Endothelial cell of umbilical vein (primary cell): ENCODE measurements around the gene SPPL2B. TPM values are rescaled to one million over a fixed set of nuclear protein-coding genes. Genes with fewer than 3 reads are reported as not detected.

Experiments
- BruUV-seq: library from RNA; stranded (reverse); fragments of 400-500 nt; replicated peaks from 2 replicates; lab custom pipeline; 2021; lab: Mats Ljungman, UMichigan
- CTCF ChIA-PET: fragments of 300-600, 350-600 bp; sonication (Branson Sonifier 250); formaldehyde crosslinking; loops from one replicate; lab custom pipeline; 2021; ENCODE audit warnings: antibody characterized with exemption, inconsistent platforms; lab: Charles Lee
- POLR2A ChIA-PET: fragments of 300-600, 350-600 bp; sonication (Branson Sonifier 250); formaldehyde crosslinking; loops from one replicate; lab custom pipeline; 2021; ENCODE audit warnings: antibody characterized with exemption, inconsistent platforms; lab: Charles Lee
- DNase-seq: peaks from one replicate; pipeline ENCODE4 v3.0.0-alpha.2; 2011; ENCODE audit warnings: low read depth, low spot score
- FAIRE-seq: peaks from 2 replicates; lab custom pipeline; 2011; peaks lifted over from hg19 to GRCh38; lab: Jason Lieb, UNC
- H2AFZ ChIP-seq: 2 replicates; pipeline ENCODE4 v1.6.0; 2012; ENCODE audit warnings: low read depth, low read length, control low read depth, inconsistent platforms
- H3K27ac ChIP-seq: 2 replicates; pipeline ENCODE4 v1.5.1; 2011; ENCODE audit warnings: low read depth, mild to moderate bottlenecking, control low read depth, low read length, moderate library complexity; ENCODE audit not compliant: insufficient read depth
- H3K27me3 ChIP-seq, 2 experiments: 2 replicates each; pipeline versions ENCODE4 v1.6.0 to v1.6.1; 2011; ENCODE audit warnings: low read length in 2 of 2, mixed read lengths in 1 of 2; ENCODE audit not compliant: control insufficient read depth in 2 of 2, insufficient read depth in 2 of 2
- H3K36me3 ChIP-seq, 2 experiments: 2 replicates in 1 of 2; 3 replicates in 1 of 2; pipeline ENCODE4 v1.5.1; 2011; ENCODE audit warnings: low read length in 2 of 2, mild to moderate bottlenecking in 1 of 2, moderate library complexity in 1 of 2; ENCODE audit not compliant: control insufficient read depth in 2 of 2, insufficient read depth in 2 of 2; ENCODE audit errors: extremely low read depth in 1 of 2
- H3K4me1 ChIP-seq: 3 replicates; pipeline ENCODE4 v1.5.1; 2011; ENCODE audit warnings: mild to moderate bottlenecking, low read length; ENCODE audit not compliant: control insufficient read depth, insufficient read depth; ENCODE audit errors: extremely low read depth
- H3K4me2 ChIP-seq: 2 replicates; pipeline ENCODE4 v1.6.1; 2011; ENCODE audit warnings: low read length, control low read depth, mixed read lengths; ENCODE audit not compliant: insufficient read depth
- H3K4me3 ChIP-seq, 3 experiments: fragments of 200-600 bp in 1 of 3; sonication (generic), shearing (Covaris generic) in 1 of 3; replicated peaks in 1 of 3; 2 replicates each; pipeline ENCODE4 v1.5.1; 2011 to 2016; ENCODE audit warnings: control low read depth in 3 of 3, low read length in 3 of 3, mild to moderate bottlenecking in 2 of 3, inconsistent platforms in 1 of 3, low read depth in 1 of 3, moderate library complexity in 1 of 3; ENCODE audit not compliant: insufficient read depth in 1 of 3
- H3K79me2 ChIP-seq: 2 replicates; pipeline ENCODE4 v1.6.0; 2012; ENCODE audit warnings: low read length, inconsistent platforms; ENCODE audit not compliant: control insufficient read depth, insufficient read depth
- H3K9ac ChIP-seq: replicated peaks from 2 replicates; pipeline ENCODE3; 2011; ENCODE audit warnings: low read length, control low read depth; ENCODE audit not compliant: insufficient read depth; ENCODE audit errors: extremely low read depth
- H3K9me1 ChIP-seq: replicated peaks from 3 replicates; pipeline ENCODE4 v1.6.0; 2011; ENCODE audit warnings: mild to moderate bottlenecking, low read length; ENCODE audit not compliant: control insufficient read depth, insufficient read depth; ENCODE audit errors: extremely low read depth
- H3K9me3 ChIP-seq: replicated peaks from 2 replicates; pipeline ENCODE4 v1.5.1; 2012; ENCODE audit warnings: low read length, inconsistent platforms; ENCODE audit not compliant: control insufficient read depth, insufficient read depth
- H4K20me1 ChIP-seq: replicated peaks from 2 replicates; pipeline ENCODE3; 2011; ENCODE audit warnings: mild to moderate bottlenecking, low read length; ENCODE audit not compliant: control insufficient read depth, insufficient read depth; ENCODE audit errors: extremely low read depth
- EZH2 ChIP-seq: IDR thresholded peaks from 2 replicates; pipeline ENCODE4 v1.6.1; 2012; ENCODE audit warnings: borderline replicate concordance, low read depth, mild to moderate bottlenecking, moderate library complexity, low read length, inconsistent platforms; ENCODE audit not compliant: severe bottlenecking
- FOS ChIP-seq: IDR thresholded peaks from 2 replicates; pipeline ENCODE4 v1.6.1; 2011; ENCODE audit warnings: mild to moderate bottlenecking, low read length, moderate library complexity, borderline replicate concordance; ENCODE audit not compliant: insufficient read depth
- GATA2 ChIP-seq: IDR thresholded peaks from 2 replicates; pipeline ENCODE4 v1.7.0; 2011; ENCODE audit warnings: low read depth, mild to moderate bottlenecking, moderate library complexity, mixed read lengths, low read length; ENCODE audit not compliant: insufficient read length, insufficient read depth
- JUN ChIP-seq: IDR thresholded peaks from 2 replicates; pipeline ENCODE4 v1.6.1; 2011; ENCODE audit warnings: borderline replicate concordance, low read depth; ENCODE audit not compliant: insufficient read length, insufficient read depth
- MYC ChIP-seq: IDR thresholded peaks from one replicate; pipeline ENCODE4 v1.6.1; 2011; ENCODE audit warnings: mild to moderate bottlenecking, low read depth, low read length
- POLR2A ChIP-seq: IDR thresholded peaks from 2 replicates; pipeline ENCODE4 v1.6.1; 2012; ENCODE audit warnings: low read depth, mild to moderate bottlenecking, control low read depth, low read length
- POLR2AphosphoS5 ChIP-seq: IDR thresholded peaks from 2 replicates; pipeline ENCODE4 v1.6.1; 2012; ENCODE audit warnings: low read depth, mild to moderate bottlenecking, control low read depth, low read length, moderate library complexity; ENCODE audit not compliant: insufficient read depth
- dilution Hi-C: fragments of 300-500 bp; cut with MboI; formaldehyde crosslinking; loops from one replicate; pipeline ENCODE4 v1.15.0; 2019; ENCODE audit warnings: low sequenced_read_pairs; ENCODE audit not compliant: extremely low pct_ligation_motif_present
- intact Hi-C: fragments of 100-400 bp; cut with micrococcal nuclease; formaldehyde crosslinking; loops from one replicate; pipeline ENCODE4 v1.10.0; 2022
- polyA plus RNA-seq, 4 experiments: library from polyadenylated mRNA; depleted of rRNA in 3 of 4; stranded (reverse) in 3 of 4; unstranded in 1 of 4; fragments of >200 nt; gene quantifications; 2 replicates each; pipeline versions ENCODE4 v1.2.1 to v1.2.3, GENCODE V29; 2011 to 2012; ENCODE audit warnings: missing spikeins in 1 of 4
- total RNA-seq: library from RNA; stranded (reverse); gene quantifications from 2 replicates; pipeline ENCODE4 v1.2.3, GENCODE V29; 2021
- TF ChIP-seq, protein P1 (sequence below): IDR thresholded peaks from 2 replicates; pipeline ENCODE4 v1.6.1; 2011; ENCODE audit not compliant: insufficient read depth, insufficient read length
- TF ChIP-seq, protein P2 (sequence below), 2 donors: IDR thresholded peaks; 1 replicate in 1 of 2; 2 replicates in 1 of 2; pipeline ENCODE4 v1.5.1; 2011; ENCODE audit warnings: low read length in 2 of 2, mild to moderate bottlenecking in 2 of 2, moderate library complexity in 2 of 2, control low read depth in 1 of 2, inconsistent platforms in 1 of 2, low read depth in 1 of 2; ENCODE audit not compliant: insufficient read depth in 1 of 2; ENCODE audit errors: extremely low read depth in 1 of 2

SPPL2B gene
- total and polyA plus RNA-seq, 2 donors (not counting 3 experiments of a cell fraction or from before 2014, with no cell fraction given) = 60.7 to 62.7 TPM

DNA sequence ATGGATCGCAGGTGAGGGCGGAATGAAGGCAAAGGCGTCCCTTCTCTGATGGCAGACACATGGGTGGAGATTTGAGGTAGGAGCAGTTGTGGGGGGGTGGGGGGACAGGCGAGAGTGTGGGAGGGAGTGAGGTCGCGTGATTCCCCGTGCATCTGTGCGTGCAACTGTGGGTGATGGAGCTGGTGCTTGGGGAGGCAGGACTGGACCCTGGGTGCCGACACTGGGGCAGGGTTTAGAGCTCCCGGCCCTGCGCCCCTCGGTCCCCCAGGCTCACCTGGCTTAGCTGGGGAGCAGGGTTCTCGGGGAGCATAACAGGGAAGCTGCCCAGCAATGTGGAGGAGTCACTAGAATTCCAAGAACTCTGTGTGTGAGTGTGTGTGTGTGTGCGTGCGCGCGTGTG lies 34.9 kb downstream of the SPPL2B start:
- no peak overlapping the region for H3K4me3 ChIP-seq
- DNase-seq (no peak), FAIRE-seq (no peak)
- no peak overlapping the region for H3K9ac ChIP-seq
- BruUV-seq = no TSS peak
- no peak overlapping the region for H3K4me2 ChIP-seq
- no peaks in the 10 kb centered on the region for H3K36me3 ChIP-seq
- no peaks in the 10 kb centered on the region for H3K4me1 ChIP-seq
- intact Hi-C loops (no loop called here), dilution Hi-C loops (no loop called here)
- TF ChIP-seq JUN = no peak
- no peak for TF ChIP-seq POLR2A
- TF ChIP-seq GATA2 = no peak
- ChIA-PET POLR2A (interaction anchor here (0.7 kb wide), 1 partner anchor 264 kb away, joined by 3 read pairs; no protein-coding TSS in a partner anchor), CTCF (no interaction called here)
- peaks cover 6 to 11% of the 10 kb centered on the region in 2 experiments for H3K27me3 ChIP-seq
- no peak overlapping the region for H3K27ac ChIP-seq
- no peaks in the 10 kb centered on the region for H4K20me1 ChIP-seq
- H3K79me2 ChIP-seq = no peaks in the 10 kb centered on the region
- no peak overlapping the region for H2AFZ ChIP-seq
- no peaks in the 10 kb centered on the region for H3K9me3 ChIP-seq
- H3K9me1 ChIP-seq = no peaks in the 10 kb centered on the region

DNA sequence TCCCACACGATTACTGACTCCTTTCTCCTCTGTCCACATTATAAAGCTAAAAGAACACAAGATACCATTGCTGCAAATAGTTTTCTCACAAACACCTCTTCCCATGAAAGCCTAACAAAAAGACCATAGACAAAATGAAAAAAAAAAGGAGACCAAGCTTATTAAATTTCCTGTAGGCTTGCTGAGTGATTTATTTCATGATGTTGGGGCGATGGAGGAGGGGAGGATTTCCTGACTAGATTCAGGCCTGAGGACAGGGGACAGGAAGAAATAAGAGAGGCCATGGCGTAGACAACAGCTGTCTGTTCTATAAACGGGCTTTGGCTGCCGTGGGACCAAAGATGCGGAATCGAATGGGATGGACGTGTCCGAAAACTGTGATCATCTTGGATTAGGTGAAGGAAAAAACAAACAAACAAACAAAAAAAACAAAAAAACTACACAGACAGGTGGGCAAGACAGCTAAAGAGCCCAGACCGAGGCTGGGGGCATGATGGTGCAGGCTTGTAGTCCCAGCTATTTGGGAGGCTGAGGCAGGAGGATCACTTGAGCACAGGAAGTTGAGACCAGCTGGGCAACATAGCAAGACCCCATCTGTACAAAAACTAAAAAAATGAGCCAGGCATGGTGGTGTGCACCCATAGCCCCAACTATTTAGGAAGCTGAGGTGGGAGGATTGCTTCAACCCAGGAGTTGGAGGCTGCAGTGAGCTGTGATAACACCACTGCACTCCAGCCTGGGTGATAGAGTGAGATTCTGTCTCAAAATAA lies 36.9 kb downstream of the SPPL2B start:
- H3K36me3 ChIP-seq = no peaks in the 10 kb centered on the region
- H3K9ac ChIP-seq = no peak overlapping the region
- H2AFZ ChIP-seq = no peak overlapping the region
- dilution Hi-C loops (no loop called here), intact Hi-C loops (no loop called here)
- FAIRE-seq = no peak
- no peaks in the 10 kb centered on the region for H3K9me3 ChIP-seq
- peak; percentile 15 for DNase-seq
- TF ChIP-seq POLR2AphosphoS5 (no peak), MYC (no peak), POLR2A (no peak), JUN (no peak), FOS (no peak), GATA2 (no peak), EZH2 (no peak)
- TF ChIP-seq, protein P1, sequence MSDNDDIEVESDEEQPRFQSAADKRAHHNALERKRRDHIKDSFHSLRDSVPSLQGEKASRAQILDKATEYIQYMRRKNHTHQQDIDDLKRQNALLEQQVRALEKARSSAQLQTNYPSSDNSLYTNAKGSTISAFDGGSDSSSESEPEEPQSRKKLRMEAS = no peak
- TF ChIP-seq, protein P2, sequence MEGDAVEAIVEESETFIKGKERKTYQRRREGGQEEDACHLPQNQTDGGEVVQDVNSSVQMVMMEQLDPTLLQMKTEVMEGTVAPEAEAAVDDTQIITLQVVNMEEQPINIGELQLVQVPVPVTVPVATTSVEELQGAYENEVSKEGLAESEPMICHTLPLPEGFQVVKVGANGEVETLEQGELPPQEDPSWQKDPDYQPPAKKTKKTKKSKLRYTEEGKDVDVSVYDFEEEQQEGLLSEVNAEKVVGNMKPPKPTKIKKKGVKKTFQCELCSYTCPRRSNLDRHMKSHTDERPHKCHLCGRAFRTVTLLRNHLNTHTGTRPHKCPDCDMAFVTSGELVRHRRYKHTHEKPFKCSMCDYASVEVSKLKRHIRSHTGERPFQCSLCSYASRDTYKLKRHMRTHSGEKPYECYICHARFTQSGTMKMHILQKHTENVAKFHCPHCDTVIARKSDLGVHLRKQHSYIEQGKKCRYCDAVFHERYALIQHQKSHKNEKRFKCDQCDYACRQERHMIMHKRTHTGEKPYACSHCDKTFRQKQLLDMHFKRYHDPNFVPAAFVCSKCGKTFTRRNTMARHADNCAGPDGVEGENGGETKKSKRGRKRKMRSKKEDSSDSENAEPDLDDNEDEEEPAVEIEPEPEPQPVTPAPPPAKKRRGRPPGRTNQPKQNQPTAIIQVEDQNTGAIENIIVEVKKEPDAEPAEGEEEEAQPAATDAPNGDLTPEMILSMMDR (IDR thresholded peaks at IDR 0.05; ENCODE audit: extremely low read depth in 1 of 2, insufficient read depth in 1 of 2, low read depth in 1 of 2, low read length in 2 of 2) = no peak
- H4K20me1 ChIP-seq = no peaks in the 10 kb centered on the region
- no peaks in the 10 kb centered on the region for H3K4me1 ChIP-seq
- ChIA-PET POLR2A (no interaction called here), CTCF (interaction anchor here (0.9 to 2.3 kb wide), 2 partner anchors 10 to 71 kb away, joined by 3 to 8 read pairs; no protein-coding TSS in a partner anchor)
- BruUV-seq = no TSS peak
- no peak overlapping the region for H3K4me2 ChIP-seq
- H3K27ac ChIP-seq = no peak overlapping the region
- no peaks in the 10 kb centered on the region for H3K79me2 ChIP-seq
- H3K27me3 ChIP-seq = peaks cover 4 to 5% of the 10 kb centered on the region in 2 experiments
- H3K9me1 ChIP-seq = no peaks in the 10 kb centered on the region
- H3K4me3 ChIP-seq = no peak overlapping the region
